Measurements from ENCODE around the gene PRDM16. TPM values are rescaled to one million over a fixed set of nuclear protein-coding genes. Genes with fewer than 3 reads are reported as not detected.

Gene PRDM16
- total RNA-seq, 1 experiment from 2014 or later, result 6.1 TPM

- no peak overlapping the region for H3K9ac ChIP-seq (ENCODE audit: low read length)
- no peaks in the 10 kb centered on the region for H3K9me3 ChIP-seq (ENCODE audit: control insufficient read depth in 1 of 2, insufficient read depth in 1 of 2, low read depth in 1 of 2, low read length in 2 of 2)
- ChIA-PET RAD21 (ENCODE audit: low non-redundant PET in 1 of 2, low total read pairs in 2 of 2, uncharacterized antibody in 2 of 2, unreplicated experiment in 2 of 2) (no interaction called here), POLR2A (no interaction called here), CTCF (no interaction called here)
- no peak overlapping the region for H3K4me3 ChIP-seq (replicated peaks in 1 of 2; ENCODE audit: low read depth in 1 of 2, low read length in 2 of 2)
- DNase-seq (ENCODE audit: low read depth, low spot score), result no peak
- H3K4me2 ChIP-seq (ENCODE audit: low read length), result no peak overlapping the region
- H3K4me1 ChIP-seq (ENCODE audit: control insufficient read depth in 1 of 2, insufficient read depth in 2 of 2, low read length in 2 of 2), result no peaks in the 10 kb centered on the region
- no peaks in the 10 kb centered on the region for H3K9me2 ChIP-seq (ENCODE audit: insufficient read depth)
- no peak overlapping the region for H2AFZ ChIP-seq (ENCODE audit: low read depth, low read length, poor library complexity, severe bottlenecking)
- H3K36me3 ChIP-seq (ENCODE audit: control insufficient read depth in 1 of 2, insufficient read depth in 2 of 2, low read length in 2 of 2), result no peaks in the 10 kb centered on the region
- TF ChIP-seq SP1 (IDR thresholded peaks at IDR 0.05; ENCODE audit: low read depth), result no peak
- TF ChIP-seq FOSL1 (IDR thresholded peaks at IDR 0.05; ENCODE audit: low read depth), result no peak
- no peak for TF ChIP-seq SRF (IDR thresholded peaks at IDR 0.05; ENCODE audit: low read depth)
- no peak for TF ChIP-seq ZBTB33 (IDR thresholded peaks at IDR 0.05; ENCODE audit: extremely low read depth, insufficient replicate concordance, low read length)
- TF ChIP-seq JUND (IDR thresholded peaks at IDR 0.05), result no peak
- intact Hi-C loops (cut with micrococcal nuclease), result no loop called here
- H4K20me1 ChIP-seq (ENCODE audit: insufficient read depth), result no peaks in the 10 kb centered on the region
- ATAC-seq, result no peak
- BruUV-seq (replicated peaks), result no TSS peak
- no peaks in the 10 kb centered on the region for H3K27me3 ChIP-seq (ENCODE audit: insufficient read depth, low read length)
- H3K79me2 ChIP-seq (ENCODE audit: insufficient read depth, low read length), result no peaks in the 10 kb centered on the region
- H3K27ac ChIP-seq (ENCODE audit: low read depth, low read length), result no peak overlapping the region
Measured at GRCh38 chr1:3097861-3098260, 28.9 kb downstream of the PRDM16 start.

GRCh38 chr1:3099861-3100260, 30.9 kb downstream of the PRDM16 start:
- POLR2A ChIA-PET, result no interaction called here
- Histone ChIP-seq H3K4me1 (ENCODE audit: control insufficient read depth in 1 of 2, insufficient read depth in 2 of 2, low read length in 2 of 2) (no peaks in the 10 kb centered on the region), H3K4me2 (ENCODE audit: low read length) (no peak overlapping the region), H3K9me3 (ENCODE audit: control insufficient read depth in 1 of 2, insufficient read depth in 1 of 2, low read depth in 1 of 2, low read length in 2 of 2) (no peaks in the 10 kb centered on the region), H3K27ac (ENCODE audit: low read depth, low read length) (no peak overlapping the region), H2AFZ (ENCODE audit: low read depth, low read length, poor library complexity, severe bottlenecking) (no peak overlapping the region), H4K20me1 (ENCODE audit: insufficient read depth) (no peaks in the 10 kb centered on the region), H3K9ac (ENCODE audit: low read length) (no peak overlapping the region), H3K9me2 (ENCODE audit: insufficient read depth) (no peaks in the 10 kb centered on the region), H3K36me3 (ENCODE audit: control insufficient read depth in 1 of 2, insufficient read depth in 2 of 2, low read length in 2 of 2) (no peaks in the 10 kb centered on the region), H3K79me2 (ENCODE audit: insufficient read depth, low read length) (no peaks in the 10 kb centered on the region), H3K4me3 (replicated peaks in 1 of 2; ENCODE audit: low read depth in 1 of 2, low read length in 2 of 2) (no peak overlapping the region), H3K27me3 (ENCODE audit: insufficient read depth, low read length) (no peaks in the 10 kb centered on the region)
- CTCF ChIA-PET, result no interaction called here
- TF ChIP-seq, protein P1, sequence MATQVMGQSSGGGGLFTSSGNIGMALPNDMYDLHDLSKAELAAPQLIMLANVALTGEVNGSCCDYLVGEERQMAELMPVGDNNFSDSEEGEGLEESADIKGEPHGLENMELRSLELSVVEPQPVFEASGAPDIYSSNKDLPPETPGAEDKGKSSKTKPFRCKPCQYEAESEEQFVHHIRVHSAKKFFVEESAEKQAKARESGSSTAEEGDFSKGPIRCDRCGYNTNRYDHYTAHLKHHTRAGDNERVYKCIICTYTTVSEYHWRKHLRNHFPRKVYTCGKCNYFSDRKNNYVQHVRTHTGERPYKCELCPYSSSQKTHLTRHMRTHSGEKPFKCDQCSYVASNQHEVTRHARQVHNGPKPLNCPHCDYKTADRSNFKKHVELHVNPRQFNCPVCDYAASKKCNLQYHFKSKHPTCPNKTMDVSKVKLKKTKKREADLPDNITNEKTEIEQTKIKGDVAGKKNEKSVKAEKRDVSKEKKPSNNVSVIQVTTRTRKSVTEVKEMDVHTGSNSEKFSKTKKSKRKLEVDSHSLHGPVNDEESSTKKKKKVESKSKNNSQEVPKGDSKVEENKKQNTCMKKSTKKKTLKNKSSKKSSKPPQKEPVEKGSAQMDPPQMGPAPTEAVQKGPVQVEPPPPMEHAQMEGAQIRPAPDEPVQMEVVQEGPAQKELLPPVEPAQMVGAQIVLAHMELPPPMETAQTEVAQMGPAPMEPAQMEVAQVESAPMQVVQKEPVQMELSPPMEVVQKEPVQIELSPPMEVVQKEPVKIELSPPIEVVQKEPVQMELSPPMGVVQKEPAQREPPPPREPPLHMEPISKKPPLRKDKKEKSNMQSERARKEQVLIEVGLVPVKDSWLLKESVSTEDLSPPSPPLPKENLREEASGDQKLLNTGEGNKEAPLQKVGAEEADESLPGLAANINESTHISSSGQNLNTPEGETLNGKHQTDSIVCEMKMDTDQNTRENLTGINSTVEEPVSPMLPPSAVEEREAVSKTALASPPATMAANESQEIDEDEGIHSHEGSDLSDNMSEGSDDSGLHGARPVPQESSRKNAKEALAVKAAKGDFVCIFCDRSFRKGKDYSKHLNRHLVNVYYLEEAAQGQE (IDR thresholded peaks at IDR 0.05; ENCODE audit: low read depth), result no peak
- TF ChIP-seq SRF (IDR thresholded peaks at IDR 0.05; ENCODE audit: low read depth) (no peak), ZFX (IDR thresholded peaks at IDR 0.05) (no peak), EZH2 (IDR thresholded peaks at IDR 0.05) (no peak), ZBTB33 (IDR thresholded peaks at IDR 0.05; ENCODE audit: extremely low read depth, insufficient replicate concordance, low read length) (no peak)
- no TSS peak for BruUV-seq (replicated peaks)
- no peak for DNase-seq (ENCODE audit: low read depth, low spot score)
- intact Hi-C loops (cut with micrococcal nuclease), result no loop called here
- RAD21 ChIA-PET (ENCODE audit: low non-redundant PET in 1 of 2, low total read pairs in 2 of 2, uncharacterized antibody in 2 of 2, unreplicated experiment in 2 of 2), result no interaction called here
- no peak for ATAC-seq
